HAP-1 (cell line): Measurements from ENCODE around the gene ZNF697.
"Not testable (repeated sequence)": the region's sequence is repeated elsewhere in the genome, so short reads cannot be mapped to it uniquely, and the experiment has no call there.

Experiments
- DNase-seq, 2 experiments: peaks; one replicate each; pipeline ENCODE4 v3.0.0-alpha.2; 2016 to 2020; ENCODE audit warnings: low spot score in 2 of 2
- H3K27me3 ChIP-seq: fragments of 250-450 bp; sonication (Bioruptor Pico); 2 replicates; pipeline ENCODE4 v1.5.1; 2020; ENCODE audit warnings: low read depth, mild to moderate bottlenecking, moderate library complexity
- H3K36me3 ChIP-seq: fragments of 250-450 bp; sonication (Bioruptor Pico); replicated peaks from 2 replicates; pipeline ENCODE4 v1.5.1; 2020; ENCODE audit warnings: mild to moderate bottlenecking
- H3K4me1 ChIP-seq: fragments of 250-450 bp; sonication (Bioruptor Pico); 2 replicates; pipeline ENCODE4 v1.5.1; 2020; ENCODE audit warnings: mild to moderate bottlenecking
- H3K4me3 ChIP-seq: fragments of 250-450 bp; sonication (Bioruptor Pico); 2 replicates; pipeline ENCODE4 v1.5.1; 2020; ENCODE audit warnings: mild to moderate bottlenecking, moderate library complexity
- H3K9me3 ChIP-seq: fragments of 250-450 bp; sonication (Bioruptor Pico); 2 replicates; pipeline ENCODE4 v1.5.1; 2020; ENCODE audit warnings: mild to moderate bottlenecking, moderate library complexity
- in situ Hi-C: fragments of 300-500 bp; cut with MboI; formaldehyde crosslinking; loops from 3 replicates; pipeline ENCODE4 v1.14.3; 2020; ENCODE audit warnings: low sequenced_read_pairs, inconsistent platforms, mixed read lengths

ZNF697 gene

GRCh38 chr1:119616748-119617147 is 31.3 kb downstream of the ZNF697 start:
- H3K36me3 ChIP-seq, H3K27me3 ChIP-seq, H3K9me3 ChIP-seq, H3K4me1 ChIP-seq, DNase-seq, in situ Hi-C loops, H3K4me3 ChIP-seq: not testable (repeated sequence)

GRCh38 chr1:119615100-119615499 is 33.0 kb downstream of the ZNF697 start:
- H3K27me3 ChIP-seq, H3K36me3 ChIP-seq, H3K9me3 ChIP-seq, DNase-seq, in situ Hi-C loops, H3K4me1 ChIP-seq, H3K4me3 ChIP-seq: not testable (repeated sequence)

- H3K36me3 ChIP-seq: no peaks in the 10 kb centered on the region
- in situ Hi-C loops: no loop called here
- peak; percentile 84 to 93 for DNase-seq
- no peak overlapping the region for H3K4me3 ChIP-seq
- no peaks in the 10 kb centered on the region for H3K9me3 ChIP-seq
- H3K4me1 ChIP-seq: no peaks in the 10 kb centered on the region
- H3K27me3 ChIP-seq: no peaks in the 10 kb centered on the region
Observed at GRCh38 chr1:119613769-119614720, 34.0 kb downstream of the ZNF697 start.

DNA sequence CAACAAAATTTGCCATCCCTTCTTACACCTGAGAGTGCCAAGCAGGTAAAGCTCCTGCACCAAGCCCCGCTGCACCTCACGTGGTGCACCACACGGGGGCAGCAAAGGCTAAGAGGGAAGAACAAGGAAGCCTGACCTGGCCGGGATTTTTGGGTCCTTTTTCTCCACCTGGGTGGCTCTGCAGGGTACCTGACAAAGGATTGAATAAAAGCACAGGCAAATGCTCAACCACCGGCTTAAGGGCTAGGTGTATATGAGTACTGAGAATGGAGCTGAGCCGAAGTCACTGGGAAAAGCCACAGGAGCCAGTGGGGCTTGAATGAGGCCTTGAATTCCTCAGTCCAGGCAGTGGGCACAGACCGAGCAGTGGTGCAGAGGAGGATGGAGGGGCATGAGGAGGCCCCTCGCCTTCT is 36.4 kb downstream of the ZNF697 start:
- Histone ChIP-seq H3K27me3 (no peaks in the 10 kb centered on the region), H3K9me3 (no peaks in the 10 kb centered on the region), H3K4me1 (no peaks in the 10 kb centered on the region), H3K4me3 (no peak overlapping the region), H3K36me3 (no peaks in the 10 kb centered on the region)
- in situ Hi-C loops: no loop called here
- peak; percentile 43 to 90 for DNase-seq

GRCh38 chr1:119608816-119609215 is 39.2 kb downstream of the ZNF697 start:
- H3K9me3 ChIP-seq, H3K27me3 ChIP-seq, in situ Hi-C loops, H3K4me3 ChIP-seq, DNase-seq, H3K36me3 ChIP-seq, H3K4me1 ChIP-seq: not testable (repeated sequence)

DNA sequence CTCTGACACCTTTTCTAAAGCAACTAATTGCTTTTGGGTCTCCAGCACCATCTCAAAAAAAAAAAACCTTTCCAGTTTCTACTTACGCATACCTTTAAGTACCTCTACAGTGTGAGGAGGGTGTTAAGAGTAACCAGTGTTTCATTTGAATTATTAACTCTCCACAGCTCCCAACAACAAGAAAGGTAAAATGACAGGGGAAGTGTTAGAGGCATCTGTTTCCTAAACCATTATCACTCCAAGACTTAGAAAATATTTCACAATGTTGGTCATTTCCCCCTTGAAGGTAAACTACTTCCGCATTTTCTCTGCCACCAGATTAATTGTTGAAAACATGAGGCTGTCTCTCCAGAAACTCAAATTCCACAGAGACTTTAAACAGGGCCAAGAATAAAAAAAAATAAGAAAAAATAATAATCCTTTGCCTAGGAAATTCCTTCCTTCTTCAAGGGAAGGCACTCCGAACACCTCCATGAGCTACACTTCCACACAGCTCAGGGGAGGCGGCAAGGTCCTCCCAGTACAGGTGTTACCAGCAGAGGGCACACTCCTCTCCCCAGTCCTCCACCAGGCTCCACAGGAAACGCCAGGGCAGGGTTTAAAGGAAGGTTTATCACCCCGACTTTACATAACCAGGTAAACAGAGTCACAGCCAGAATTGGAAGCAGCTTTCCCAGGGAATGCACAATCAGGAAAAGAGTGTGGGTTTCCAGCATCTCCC is 40.8 kb downstream of the ZNF697 start:
- H3K4me1 ChIP-seq, in situ Hi-C loops, H3K9me3 ChIP-seq, DNase-seq, H3K4me3 ChIP-seq, H3K36me3 ChIP-seq, H3K27me3 ChIP-seq: not testable (repeated sequence)

- no peak for DNase-seq
- no peaks in the 10 kb centered on the region for H3K4me1 ChIP-seq
- H3K36me3 ChIP-seq: no peaks in the 10 kb centered on the region
- in situ Hi-C loops: no loop called here
- H3K27me3 ChIP-seq: peaks cover 7% of the 10 kb centered on the region; the same call in 1 of the 2 replicates
- no peak overlapping the region for H3K4me3 ChIP-seq
- no peaks in the 10 kb centered on the region for H3K9me3 ChIP-seq
Observed at GRCh38 chr1:119606394-119606793, 41.7 kb downstream of the ZNF697 start.

- no peaks in the 10 kb centered on the region for H3K4me1 ChIP-seq
- in situ Hi-C loops: no loop called here
- peaks cover 7% of the 10 kb centered on the region; the same call in 1 of the 2 replicates for H3K27me3 ChIP-seq
- DNase-seq: no peak
- H3K36me3 ChIP-seq: no peaks in the 10 kb centered on the region
- H3K9me3 ChIP-seq: no peaks in the 10 kb centered on the region
- H3K4me3 ChIP-seq: no peak overlapping the region
Observed at GRCh38 chr1:119605686-119606085, 42.4 kb downstream of the ZNF697 start.

DNA sequence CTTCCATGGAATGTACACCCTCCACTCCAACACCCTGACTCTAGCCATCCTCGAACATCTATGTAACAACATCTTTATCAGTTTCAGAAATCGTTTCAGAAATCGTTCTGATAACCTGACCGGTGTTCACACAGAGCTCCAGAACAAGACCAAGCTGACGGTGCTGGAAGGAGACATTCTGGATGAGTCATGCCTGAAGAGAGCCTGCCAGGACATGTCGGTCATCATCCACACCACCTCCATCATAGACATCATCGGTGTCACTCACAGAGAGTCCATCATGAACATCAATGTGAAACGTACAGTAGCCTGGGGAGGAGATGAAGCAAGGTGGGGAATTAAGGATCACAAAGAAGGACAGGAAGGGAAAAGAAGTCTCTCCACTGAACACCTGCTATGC is 43.0 kb downstream of the ZNF697 start:
- H3K27me3 ChIP-seq, H3K36me3 ChIP-seq, H3K4me1 ChIP-seq, H3K4me3 ChIP-seq, H3K9me3 ChIP-seq, in situ Hi-C loops, DNase-seq: not testable (repeated sequence)

- no peak for DNase-seq
- in situ Hi-C loops: no loop called here
- Histone ChIP-seq H3K4me3 (no peak overlapping the region), H3K27me3 (peaks cover 7% of the 10 kb centered on the region; the same call in 1 of the 2 replicates), H3K36me3 (no peaks in the 10 kb centered on the region), H3K4me1 (no peaks in the 10 kb centered on the region), H3K9me3 (no peaks in the 10 kb centered on the region)
Observed at GRCh38 chr1:119603695-119604094, 44.4 kb downstream of the ZNF697 start.

DNA sequence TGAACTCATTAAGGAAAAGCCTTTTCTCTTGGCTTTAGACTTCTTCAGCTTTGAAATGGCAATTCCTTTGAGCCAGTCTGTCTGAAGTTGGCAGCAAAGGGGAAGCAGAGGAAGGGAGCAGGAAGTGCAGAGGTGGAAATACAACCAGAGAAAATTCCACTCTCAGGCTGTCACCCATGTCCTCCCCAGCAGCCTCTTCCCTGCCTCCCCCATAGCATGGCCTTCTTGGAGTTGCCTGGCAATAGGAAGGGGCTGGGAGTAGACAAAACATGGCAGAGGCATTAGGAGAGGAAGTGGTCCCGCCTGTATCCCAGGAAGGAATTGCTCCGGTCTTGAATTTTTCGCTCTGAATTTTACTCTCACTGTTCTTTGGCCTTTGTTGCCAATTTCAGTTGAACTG is 44.8 kb downstream of the ZNF697 start:
- H3K4me1 ChIP-seq, DNase-seq, H3K4me3 ChIP-seq, in situ Hi-C loops, H3K27me3 ChIP-seq, H3K36me3 ChIP-seq, H3K9me3 ChIP-seq: not testable (repeated sequence)

DNA sequence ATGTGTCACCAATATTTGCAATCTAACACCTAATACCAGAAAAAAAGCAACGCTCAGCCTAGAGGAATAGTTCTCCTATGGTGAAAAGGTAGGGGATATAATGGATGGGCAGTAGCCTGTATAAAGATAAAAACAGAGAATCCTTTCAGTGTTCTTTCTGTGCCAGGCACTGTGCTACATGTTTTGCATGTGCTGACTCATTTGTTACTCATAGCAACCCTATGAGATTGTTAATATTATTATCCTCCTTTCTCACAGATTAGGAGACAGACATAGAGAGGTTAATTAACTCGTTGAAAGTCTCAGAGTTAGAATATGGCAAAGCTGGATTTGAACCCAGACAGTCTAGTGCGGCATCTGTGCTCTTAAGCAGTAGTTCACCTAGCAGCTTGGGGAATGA is 45.3 kb downstream of the ZNF697 start:
- in situ Hi-C loops, DNase-seq, H3K36me3 ChIP-seq, H3K9me3 ChIP-seq, H3K4me3 ChIP-seq, H3K27me3 ChIP-seq, H3K4me1 ChIP-seq: not testable (repeated sequence)

- H3K9me3 ChIP-seq: no peaks in the 10 kb centered on the region
- no peaks in the 10 kb centered on the region for H3K4me1 ChIP-seq
- no peaks in the 10 kb centered on the region for H3K36me3 ChIP-seq
- in situ Hi-C loops: no loop called here
- no peak overlapping the region for H3K4me3 ChIP-seq
- peaks cover 7% of the 10 kb centered on the region; the same call in 1 of the 2 replicates for H3K27me3 ChIP-seq
- DNase-seq: no peak
Observed at GRCh38 chr1:119602169-119602568, 45.9 kb downstream of the ZNF697 start.

GRCh38 chr1:119600976-119601375 is 47.1 kb downstream of the ZNF697 start:
- no peak for DNase-seq
- in situ Hi-C loops: no loop called here
- H3K9me3 ChIP-seq: no peaks in the 10 kb centered on the region
- H3K27me3 ChIP-seq: peaks cover 7% of the 10 kb centered on the region; the same call in 1 of the 2 replicates
- no peaks in the 10 kb centered on the region for H3K4me1 ChIP-seq
- H3K4me3 ChIP-seq: no peak overlapping the region
- no peaks in the 10 kb centered on the region for H3K36me3 ChIP-seq
